Heart left ventricle (tissue), 13 donors: ENCODE data around the gene IRF8.

ENCODE experiments used
- CTCF ChIP-seq, 12 donors: fragments of 200-600 bp; sonication (generic) in 4 of 12; IDR thresholded peaks; one replicate each; pipeline versions ENCODE4 v1.5.0 to v1.8.0; 2018 to 2022; ENCODE audit warnings: antibody characterized with exemption in 12 of 12, mild to moderate bottlenecking in 5 of 12
- POLR2A ChIP-seq, 2 donors: fragments of 450-650 bp; IDR thresholded peaks; one replicate each; pipeline ENCODE4 v1.6.1; 2017; ENCODE audit warnings: antibody characterized with exemption in 2 of 2, mild to moderate bottlenecking in 2 of 2, moderate library complexity in 2 of 2
- donor health status: ischemic (EF 13 %, LVEDD 7.1; RV severe dilation, severe dysfunction).
- donor health status: DM: no; HTN: yes; CAD: no.
- donor health status: DM: no; HTN: no; CAD: no.
- donor health status: ischemic (EF 25% LVEDD 6.9; RV normal size, moderate dysfunction).
- donor health status: ischemic (EF 25% LVEDD 5.7; RV mildly dilated, moderate dysfunction).
- donor health status: ischemic (EF 35%, LVEDD 5.7; RV mildly dilated, moderate dysfunction).
- donor health status: nonischemic (EF 11% LVEDD 7.7; RV severe dilation, severe dysfunction).
- donor health status: DM: yes; HTN: yes; CAD: no.
- donor health status: PGD.
- donor health status: ischemic (EF 29% LVEDD 5.4; RV normal size, mild dysfunction).
- donor health status: nonischemic (EF 23%, LVEDD 6.1; RV moderate dilation, normal function).

- no peak for TF ChIP-seq CTCF (IDR thresholded peaks at IDR 0.05)
- TF ChIP-seq POLR2A (IDR thresholded peaks at IDR 0.05) = no peak
Measured at GRCh38 chr16:85881436-85881835, 17.5 kb upstream of the IRF8 start.
